Right forelimb (tissue), 1 donor: Measurements from ENCODE around the gene KRT16.
"Not testable (repeated sequence)": the region's sequence is repeated elsewhere in the genome, so short reads cannot be mapped to it uniquely, and the experiment has no call there.

Experiments used
- DNase-seq: peaks from one replicate; pipeline ENCODE4 v3.0.0-alpha.2; 2018

The KRT16 gene

DNA sequence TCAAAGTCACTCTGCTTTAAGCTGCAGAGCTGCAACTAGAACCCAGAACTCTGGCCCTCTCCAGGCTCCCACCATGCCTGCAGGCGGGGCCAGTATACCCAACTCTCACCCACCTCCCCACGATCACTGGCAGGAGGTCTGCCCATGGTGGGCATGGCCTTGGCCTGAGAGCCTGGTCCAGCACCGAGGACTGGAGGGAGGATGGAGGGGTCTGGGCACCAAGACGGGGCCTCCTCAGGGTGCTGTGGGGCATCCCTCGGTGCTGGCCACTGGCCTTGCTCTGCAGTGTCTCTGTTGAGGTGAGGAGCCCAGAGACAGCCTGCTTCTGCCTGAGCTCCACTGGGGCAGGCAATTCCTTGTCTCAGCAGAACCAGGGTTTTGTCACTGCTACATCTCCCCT is 1.5 kb upstream of the KRT16 start:
- no peak for DNase-seq

GRCh38 chr17:41613277-41614082 is 913 bp upstream of the KRT16 start:
- DNase-seq, result no peak

- no peak for DNase-seq
Measured at GRCh38 chr17:41610965-41611640, 1.5 kb downstream of the KRT16 start.

DNA sequence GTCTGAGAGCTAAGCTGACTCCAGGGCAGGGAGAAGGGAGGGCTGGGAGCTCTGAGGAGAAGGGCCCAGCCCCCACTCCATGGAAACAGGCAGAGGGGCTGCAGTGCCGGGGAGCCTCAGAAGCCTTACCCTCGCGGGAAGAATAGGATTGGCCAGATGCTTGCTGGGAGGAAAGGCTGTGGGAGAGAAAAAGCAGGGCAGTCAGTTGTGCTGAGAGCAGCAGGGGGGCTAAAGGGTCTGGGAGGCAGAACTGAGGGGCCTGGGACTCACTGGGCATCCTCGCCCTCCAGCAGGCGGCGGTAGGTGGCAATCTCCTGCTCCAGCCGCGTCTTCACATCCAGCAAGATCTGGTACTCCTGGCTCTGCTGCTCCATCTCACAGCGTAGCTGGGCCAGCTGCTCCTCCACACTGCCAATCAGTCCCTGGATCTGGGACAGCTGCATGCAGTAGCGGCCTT is 2.5 kb downstream of the KRT16 start:
- DNase-seq, result not testable (repeated sequence)

- not testable (repeated sequence) for DNase-seq
Measured at GRCh38 chr17:41606930-41607329, 5.6 kb downstream of the KRT16 start.

DNA sequence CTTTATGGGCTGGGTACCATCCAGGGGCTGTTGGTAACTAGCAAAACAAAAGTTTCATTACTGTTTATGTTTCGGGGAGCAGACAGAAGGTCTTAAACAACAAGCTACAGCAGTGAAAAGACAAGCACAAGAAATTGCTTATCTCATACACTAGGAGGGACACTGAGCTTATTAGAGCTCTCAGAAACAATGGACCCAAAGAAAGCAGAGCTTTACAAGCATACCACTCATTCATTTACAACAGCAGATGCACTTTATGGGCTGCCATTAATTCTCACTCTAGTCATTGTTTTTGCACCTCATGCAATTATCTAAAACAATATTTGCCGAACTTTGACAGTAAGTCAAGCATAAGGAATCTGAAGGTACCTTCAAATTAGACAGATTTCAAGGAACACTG is 10.0 kb downstream of the KRT16 start:
- DNase-seq, result no peak

DNA sequence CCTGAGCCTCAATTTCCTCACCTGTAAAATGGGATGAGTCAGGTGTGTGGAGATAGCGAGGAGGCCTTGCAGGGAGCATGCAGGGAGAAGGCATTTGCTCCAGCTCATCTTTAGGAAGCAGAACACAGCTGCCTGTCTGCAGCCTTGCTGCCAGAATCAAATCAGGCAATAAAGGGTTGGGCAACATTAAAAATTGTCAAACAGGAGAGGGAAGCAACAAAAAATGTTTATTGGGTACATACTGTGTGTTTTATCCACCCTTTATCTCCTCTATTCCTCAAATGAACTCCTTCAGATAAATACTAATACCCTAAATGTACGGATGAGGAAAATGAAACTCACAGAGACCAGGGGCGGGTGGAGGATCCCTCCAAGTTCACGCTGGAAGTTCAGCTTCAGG is 12.2 kb downstream of the KRT16 start:
- DNase-seq, result no peak

- DNase-seq, result no peak
Measured at GRCh38 chr17:41599680-41600079, 12.9 kb downstream of the KRT16 start.

- no peak for DNase-seq
Measured at GRCh38 chr17:41595585-41595984, 17.0 kb downstream of the KRT16 start.

GRCh38 chr17:41594363-41594915 is 18.1 kb downstream of the KRT16 start:
- no peak for DNase-seq

DNA sequence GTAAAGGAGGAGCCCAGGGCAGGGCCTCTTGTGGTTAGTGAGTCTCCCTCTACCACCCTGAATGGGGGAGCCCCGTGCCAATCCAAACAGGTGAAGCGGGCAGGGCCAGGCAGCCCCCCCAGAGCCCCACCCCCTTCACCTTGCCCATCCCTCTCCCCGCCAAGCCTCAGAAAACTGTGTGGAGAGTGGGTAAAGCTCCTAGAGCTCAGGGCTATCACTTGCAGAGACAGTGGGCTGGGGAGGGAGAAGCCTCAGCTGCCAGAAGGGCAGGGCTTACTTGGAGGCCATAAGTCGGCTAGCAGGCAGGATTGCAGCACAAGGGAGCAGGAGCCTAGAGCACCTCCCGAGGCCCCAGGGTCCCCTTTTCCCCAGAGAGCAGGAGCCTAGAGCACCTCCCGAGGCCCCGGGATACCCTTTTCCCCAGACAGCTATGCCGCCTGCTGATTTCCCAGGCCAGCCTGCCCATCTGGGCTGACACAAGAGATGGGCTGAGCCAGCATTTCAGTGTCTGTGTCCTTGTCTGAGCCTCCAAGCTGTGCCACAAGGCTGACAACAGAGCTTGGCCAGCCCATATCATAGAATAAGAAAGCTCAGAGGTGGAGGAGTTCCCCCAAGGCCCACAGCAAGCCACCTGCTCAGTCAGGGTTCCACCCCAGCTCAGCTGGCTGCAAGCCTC is 19.1 kb downstream of the KRT16 start:
- no peak for DNase-seq

GRCh38 chr17:41592601-41593305 is 19.8 kb downstream of the KRT16 start:
- DNase-seq, result no peak

GRCh38 chr17:41589301-41589700 is 23.3 kb downstream of the KRT16 start:
- DNase-seq, result no peak

GRCh38 chr17:41588126-41588810 is 24.3 kb downstream of the KRT16 start:
- DNase-seq, result no peak

- DNase-seq, result no peak
Measured at GRCh38 chr17:41586863-41587495, 25.6 kb downstream of the KRT16 start, which contains the start of gene KRT14. Gene KRT14, minus strand, starts transcription at chr17:41586895. Its CDS starts 61 bp downstream, at chr17:41586834.

GRCh38 chr17:41585301-41586056 is 27.1 kb downstream of the KRT16 start:
- DNase-seq, result no peak

DNA sequence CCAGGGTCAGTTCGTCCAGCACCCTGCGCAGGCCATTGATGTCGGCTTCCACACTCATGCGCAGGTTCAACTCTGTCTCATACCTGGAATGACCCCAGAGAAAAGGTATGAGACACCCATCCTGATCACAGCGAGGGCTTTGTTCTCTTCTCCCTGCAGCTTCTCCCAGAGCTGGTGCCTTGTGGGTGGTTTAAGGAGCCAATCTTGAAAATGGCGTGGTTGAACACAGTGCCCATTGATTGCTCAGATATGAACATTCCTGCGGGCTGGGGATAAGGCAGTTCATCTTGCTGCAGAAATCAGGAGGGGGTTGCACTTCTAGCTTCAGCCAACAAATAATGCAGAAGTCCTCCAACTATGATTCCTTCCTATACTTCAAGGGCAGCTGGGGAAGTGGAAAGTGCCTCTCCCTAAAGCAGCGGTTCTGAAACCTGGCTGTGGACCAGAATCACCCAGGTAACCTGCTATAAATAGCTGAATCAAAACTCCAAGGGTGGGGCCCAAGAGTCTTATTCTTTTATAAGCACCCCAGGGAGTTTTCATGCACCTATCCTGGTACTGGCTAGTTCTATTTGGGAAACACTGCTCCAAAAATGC is 28.1 kb downstream of the KRT16 start:
- DNase-seq, result not testable (repeated sequence)

- no peak for DNase-seq
Measured at GRCh38 chr17:41583137-41584127, 29.1 kb downstream of the KRT16 start.
